PC-3 (cell line): ENCODE data around the gene TMCC2. TPM values are rescaled to one million over a fixed set of nuclear protein-coding genes. Genes with fewer than 3 reads are reported as not detected.

Experiments used
- ATAC-seq: fragments of 200-7000 bp; cut with Tn5 transposase; 2 replicates; pipeline ENCODE4 v1.9.1; 2020; ENCODE audit warnings: mild to moderate bottlenecking, moderate library complexity
- BruUV-seq: library from RNA; stranded (reverse); fragments of 400-500 nt; replicated peaks from 2 replicates; lab custom pipeline; 2021; lab: Mats Ljungman, UMichigan
- CTCF ChIA-PET: fragments of 300-600 bp; sonication (Branson Sonifier 250); formaldehyde crosslinking; loops from one replicate; lab custom pipeline; 2022; ENCODE audit warnings: antibody characterized with exemption; lab: Charles Lee
- POLR2A ChIA-PET: fragments of 300-600 bp; sonication (Branson Sonifier 250); formaldehyde crosslinking; loops from one replicate; lab custom pipeline; 2022; ENCODE audit warnings: antibody characterized with exemption; ENCODE audit not compliant: unreplicated experiment; lab: Charles Lee
- DNase-seq: peaks from one replicate; pipeline ENCODE4 v3.0.0-alpha.2; 2015
- H2AFZ ChIP-seq: fragments of 300-600 bp; sonication (generic); 2 replicates; pipeline ENCODE4 v1.6.0; 2016; ENCODE audit warnings: antibody characterized with exemption, low read length
- H3F3A ChIP-seq: fragments of 300-600 bp; sonication (generic); one replicate; pipeline ENCODE4 v1.6.0; 2017; ENCODE audit warnings: antibody characterized with exemption, low read length, control low read depth, mild to moderate bottlenecking; ENCODE audit not compliant: unreplicated experiment
- H3K27ac ChIP-seq: fragments of 300-600 bp; sonication (generic); 2 replicates; pipeline ENCODE4 v1.5.1; 2016; ENCODE audit warnings: mild to moderate bottlenecking, low read length
- H3K27me3 ChIP-seq: fragments of 300-600 bp; sonication (generic); 2 replicates; pipeline ENCODE4 v1.6.1; 2016; ENCODE audit warnings: low read length, mixed read lengths
- H3K36me3 ChIP-seq: fragments of 300-600 bp; sonication (generic); 2 replicates; pipeline ENCODE4 v1.6.1; 2016; ENCODE audit warnings: low read depth, mixed run types, low read length, mixed read lengths
- H3K4me1 ChIP-seq: fragments of 300-600 bp; sonication (generic); 2 replicates; pipeline ENCODE4 v1.5.1; 2016; ENCODE audit warnings: low read length; ENCODE audit not compliant: insufficient read depth
- H3K4me2 ChIP-seq: fragments of 300-600 bp; sonication (generic); 2 replicates; pipeline ENCODE4 v1.6.0; 2016; ENCODE audit warnings: low read length
- H3K4me3 ChIP-seq: fragments of 300-600 bp; sonication (generic); 2 replicates; pipeline ENCODE4 v1.5.1; 2016; ENCODE audit warnings: mild to moderate bottlenecking, low read length, mixed read lengths
- H3K79me2 ChIP-seq: fragments of 300-600 bp; sonication (generic); 2 replicates; pipeline ENCODE4 v1.6.1; 2017; ENCODE audit warnings: low read length, mixed read lengths
- H3K9ac ChIP-seq: fragments of 300-600 bp; sonication (generic); 2 replicates; pipeline ENCODE4 v1.6.0; 2016; ENCODE audit warnings: mild to moderate bottlenecking, low read length
- H3K9me2 ChIP-seq: fragments of 300-600 bp; sonication (generic); replicated peaks from 2 replicates; pipeline ENCODE4 v1.6.1; 2016; ENCODE audit warnings: mixed run types, low read length, mixed read lengths
- H3K9me3 ChIP-seq: fragments of 300-600 bp; sonication (generic); 2 replicates; pipeline ENCODE4 v1.6.1; 2016; ENCODE audit warnings: low read length, mixed read lengths
- H4K20me1 ChIP-seq: fragments of 300-600 bp; sonication (generic); 2 replicates; pipeline ENCODE4 v1.6.1; 2016; ENCODE audit warnings: low read length, mixed read lengths
- EZH2 ChIP-seq: fragments of 300-600 bp; sonication (generic); IDR thresholded peaks from one replicate; pipeline ENCODE4 v1.6.1; 2017; ENCODE audit warnings: antibody characterized with exemption, mild to moderate bottlenecking, low read length; ENCODE audit not compliant: unreplicated experiment
- EZH2phosphoT487 ChIP-seq: fragments of 300-600 bp; sonication (generic); IDR thresholded peaks from 2 replicates; pipeline ENCODE4 v1.6.1; 2018; ENCODE audit warnings: mild to moderate bottlenecking, antibody characterized with exemption, low read length, borderline replicate concordance
- intact Hi-C: fragments of 100-400 bp; cut with micrococcal nuclease; formaldehyde crosslinking; loops from 2 replicates; pipeline ENCODE4 v1.9.0; 2023
- total RNA-seq: library from RNA; depleted of rRNA; stranded (reverse); fragments of >200 nt; gene quantifications from 2 replicates; pipeline ENCODE4 v1.2.3, GENCODE V29; 2014; rRNA removed
- TF ChIP-seq, protein P1 (sequence below): fragments of 300-600 bp; sonication (generic); conservative IDR thresholded peaks from 2 replicates; pipeline ENCODE4 v1.5.1; 2017; ENCODE audit warnings: antibody characterized with exemption, low read depth, mild to moderate bottlenecking, low read length

Gene TMCC2
- total RNA-seq, 1 experiment from 2014 or later = 8.7 TPM

DNA sequence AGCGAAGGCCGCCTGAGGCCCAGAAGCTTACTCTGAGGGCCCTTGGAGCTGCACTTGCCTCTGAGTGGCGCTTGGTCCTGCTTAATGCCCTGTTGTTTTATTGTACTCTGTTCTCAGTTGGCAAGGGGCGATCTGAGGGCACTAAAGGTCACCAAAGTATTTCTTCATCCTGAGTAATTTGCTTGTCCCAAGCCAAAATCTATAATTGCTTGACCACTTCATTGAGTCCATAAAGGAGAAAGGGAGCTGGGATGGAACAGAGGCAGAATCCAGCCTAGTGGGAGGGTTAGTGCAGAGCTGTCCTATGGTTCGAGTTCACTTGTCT is 94.2 kb downstream of the TMCC2 start:
- no peaks in the 10 kb centered on the region for H3K9me3 ChIP-seq
- BruUV-seq = no TSS peak
- no peak overlapping the region for H3K27ac ChIP-seq
- no peaks in the 10 kb centered on the region for H3K27me3 ChIP-seq
- POLR2A ChIA-PET = no interaction called here
- peak overlapping the region; percentile 93 for H3K4me2 ChIP-seq
- intact Hi-C loops = loop anchor here (1.0 kb wide), 1 partner anchor 49 kb away; no protein-coding TSS in a partner anchor
- no peaks in the 10 kb centered on the region for H3K36me3 ChIP-seq
- H4K20me1 ChIP-seq = no peaks in the 10 kb centered on the region
- TF ChIP-seq EZH2phosphoT487 = no peak
- no peak for TF ChIP-seq EZH2
- TF ChIP-seq, protein P1, sequence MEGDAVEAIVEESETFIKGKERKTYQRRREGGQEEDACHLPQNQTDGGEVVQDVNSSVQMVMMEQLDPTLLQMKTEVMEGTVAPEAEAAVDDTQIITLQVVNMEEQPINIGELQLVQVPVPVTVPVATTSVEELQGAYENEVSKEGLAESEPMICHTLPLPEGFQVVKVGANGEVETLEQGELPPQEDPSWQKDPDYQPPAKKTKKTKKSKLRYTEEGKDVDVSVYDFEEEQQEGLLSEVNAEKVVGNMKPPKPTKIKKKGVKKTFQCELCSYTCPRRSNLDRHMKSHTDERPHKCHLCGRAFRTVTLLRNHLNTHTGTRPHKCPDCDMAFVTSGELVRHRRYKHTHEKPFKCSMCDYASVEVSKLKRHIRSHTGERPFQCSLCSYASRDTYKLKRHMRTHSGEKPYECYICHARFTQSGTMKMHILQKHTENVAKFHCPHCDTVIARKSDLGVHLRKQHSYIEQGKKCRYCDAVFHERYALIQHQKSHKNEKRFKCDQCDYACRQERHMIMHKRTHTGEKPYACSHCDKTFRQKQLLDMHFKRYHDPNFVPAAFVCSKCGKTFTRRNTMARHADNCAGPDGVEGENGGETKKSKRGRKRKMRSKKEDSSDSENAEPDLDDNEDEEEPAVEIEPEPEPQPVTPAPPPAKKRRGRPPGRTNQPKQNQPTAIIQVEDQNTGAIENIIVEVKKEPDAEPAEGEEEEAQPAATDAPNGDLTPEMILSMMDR = no peak
- DNase-seq = no peak
- CTCF ChIA-PET = interaction anchor here (0.7 to 2.1 kb wide), 2 partner anchors 37 to 48 kb away, joined by 6 to 18 read pairs; no protein-coding TSS in a partner anchor
- peaks cover 37% of the 10 kb centered on the region for H3K79me2 ChIP-seq
- H3K9me2 ChIP-seq = no peaks in the 10 kb centered on the region
- H3F3A ChIP-seq = no peaks in the 10 kb centered on the region
- H3K4me3 ChIP-seq = peak overlapping the region; percentile 82; the same call in 1 of the 2 replicates
- H2AFZ ChIP-seq = peak overlapping the region; percentile 92
- no peak overlapping the region for H3K9ac ChIP-seq
- ATAC-seq = no peak
- peaks cover 40% of the 10 kb centered on the region for H3K4me1 ChIP-seq

Other genes starting within 250 kb of the TMCC2 start
- gene CNTN2, start 184.7 kb upstream of the TMCC2 start, total RNA-seq = 0.07 and 0.12 TPM in 2 replicates
- 6.3 and 7.5 TPM in 2 replicates for gene TMEM81, start 143.5 kb upstream of the TMCC2 start, total RNA-seq
- 39.5 and 41.7 TPM in 2 replicates for gene RBBP5, start 106.0 kb upstream of the TMCC2 start, total RNA-seq
- gene DSTYK, start 16.2 kb upstream of the TMCC2 start, total RNA-seq = 8.4 and 9.3 TPM in 2 replicates
- 3.8 and 4.8 TPM in 2 replicates for gene NUAK2, start 93.8 kb downstream of the TMCC2 start, total RNA-seq
- not detected in 2 replicates for gene KLHDC8A, start 129.0 kb downstream of the TMCC2 start, total RNA-seq
- gene LEMD1, start 194.1 kb downstream of the TMCC2 start, total RNA-seq = 4.0 TPM in 1 of 2 replicates, not detected in the other
- 1.5 and 1.6 TPM in 2 replicates for gene BLACAT1, start 228.1 kb downstream of the TMCC2 start, total RNA-seq